CD4-positive, alpha-beta memory T cell (primary cell): ENCODE results near the gene CDKN2D. TPM values are rescaled to one million over a fixed set of nuclear protein-coding genes. Genes with fewer than 3 reads are reported as not detected.
A peak's percentile ranks its signal among the peaks of the same experiment; 100 is the strongest.
"Not testable (repeated sequence)": the region's sequence is repeated elsewhere in the genome, so short reads cannot be mapped to it uniquely, and the experiment has no call there.

Experiments
- CTCF ChIA-PET: fragments of 350-600 bp; sonication (Branson Sonifier 250); formaldehyde crosslinking; loops from one replicate; lab custom pipeline; 2021; ENCODE audit warnings: inconsistent platforms; ENCODE audit not compliant: partially characterized antibody; lab: Charles Lee
- POLR2A ChIA-PET: fragments of 350-600 bp; sonication (Branson Sonifier 250); formaldehyde crosslinking; loops from one replicate; lab custom pipeline; 2021; ENCODE audit not compliant: partially characterized antibody; lab: Charles Lee
- DNase-seq, 5 donors: peaks; one replicate each; pipeline versions ENCODE4 v3.0.0 to v3.0.0-alpha.2; 2020 to 2022; ENCODE audit warnings: mixed read lengths in 1 of 5
- H3K27ac ChIP-seq: one replicate; pipeline ENCODE4 v1.7.0; 2013; ENCODE audit warnings: low read depth, low read length
- H3K27me3 ChIP-seq: 2 replicates; pipeline ENCODE4 v1.7.0; 2013; ENCODE audit warnings: mild to moderate bottlenecking, low read length, moderate library complexity; ENCODE audit not compliant: insufficient read depth
- H3K36me3 ChIP-seq: 2 replicates; pipeline ENCODE4 v1.7.0; 2013; ENCODE audit warnings: mild to moderate bottlenecking, low read length, moderate library complexity; ENCODE audit not compliant: insufficient read depth
- H3K4me1 ChIP-seq: 2 replicates; pipeline ENCODE4 v1.7.0; 2013; ENCODE audit warnings: mild to moderate bottlenecking, low read length, moderate library complexity; ENCODE audit not compliant: insufficient read depth
- H3K4me3 ChIP-seq, 2 donors: one replicate each; pipeline ENCODE4 v1.7.0; 2013; ENCODE audit warnings: low read length in 2 of 2, mild to moderate bottlenecking in 1 of 2
- H3K9me3 ChIP-seq, 2 donors: one replicate each; pipeline ENCODE4 v1.7.0; 2013; ENCODE audit warnings: low read length in 2 of 2, control low read depth in 1 of 2; ENCODE audit not compliant: control insufficient read depth in 1 of 2
- H3K27ac Mint-ChIP-seq, 7 donors: one replicate each; pipeline ENCODE4 v1.8.0; 2020 to 2021; ENCODE audit warnings: mixed read lengths in 7 of 7, mild to moderate bottlenecking in 6 of 7, inconsistent platforms in 3 of 7, moderate library complexity in 3 of 7
- H3K27me3 Mint-ChIP-seq, 2 donors: one replicate each; pipeline ENCODE4 v1.8.0; 2020 to 2021; ENCODE audit warnings: mixed read lengths in 2 of 2
- H3K36me3 Mint-ChIP-seq, 2 donors: one replicate each; pipeline ENCODE4 v1.8.0; 2020 to 2021; ENCODE audit warnings: mixed read lengths in 2 of 2, inconsistent platforms in 1 of 2, mild to moderate bottlenecking in 1 of 2
- H3K4me1 Mint-ChIP-seq, 4 donors: one replicate each; pipeline ENCODE4 v1.8.0; 2020 to 2021; ENCODE audit warnings: mixed read lengths in 4 of 4, mild to moderate bottlenecking in 1 of 4
- H3K4me3 Mint-ChIP-seq, 8 donors: one replicate each; pipeline ENCODE4 v1.8.0; 2020 to 2021; ENCODE audit warnings: mixed read lengths in 8 of 8, mild to moderate bottlenecking in 7 of 8, moderate library complexity in 6 of 8, inconsistent platforms in 3 of 8
- H3K9me3 Mint-ChIP-seq, 8 donors: one replicate each; pipeline ENCODE4 v1.8.0; 2020 to 2021; ENCODE audit warnings: mixed read lengths in 8 of 8, mild to moderate bottlenecking in 5 of 8, inconsistent platforms in 3 of 8, moderate library complexity in 1 of 8
- intact Hi-C: fragments of 100-400 bp; cut with micrococcal nuclease; formaldehyde crosslinking; loops from one replicate; pipeline ENCODE4 v1.15.1; 2023
- polyA plus RNA-seq, 2 donors: library from polyadenylated mRNA; unstranded; fragments of 300-500 nt; fragmentation: Illumina TruSeq; gene quantifications; one replicate each; pipeline ENCODE4 v1.2.3, GENCODE V29; 2021
- total RNA-seq, 2 experiments: library from RNA; stranded (reverse); gene quantifications; one replicate each; pipeline ENCODE4 v1.2.3, GENCODE V29; 2021

The CDKN2D gene
- total and polyA plus RNA-seq, 4 experiments from 2014 or later = 25.6 to 159 (median 79.4) TPM

GRCh38 chr19:10535613-10536012, 33.2 kb downstream of the CDKN2D start:
- Histone ChIP-seq H3K4me1 (no peaks in the 10 kb centered on the region), H3K4me3 (no peak overlapping the region), H3K9me3 (no peaks in the 10 kb centered on the region), H3K27ac (no peak overlapping the region), H3K27me3 (no peaks in the 10 kb centered on the region), H3K36me3 (no peaks in the 10 kb centered on the region)
- POLR2A ChIA-PET = no interaction called here
- intact Hi-C loops = no loop called here
- Mint-ChIP-seq H3K9me3 (no peaks in the 10 kb centered on the region), H3K4me1 (no peaks in the 10 kb centered on the region), H3K27ac (no peak overlapping the region), H3K27me3 (peaks cover 14 to 18% of the 10 kb centered on the region in 2 donors), H3K4me3 (no peak overlapping the region), H3K36me3 (peaks cover 0 to 3% of the 10 kb centered on the region in 2 donors)
- DNase-seq = no peak
- CTCF ChIA-PET = interaction anchor here (1.3 to 1.8 kb wide), 4 partner anchors 43 to 115 kb away, joined by 3 to 6 read pairs (median 4); no protein-coding TSS in a partner anchor

- no peak overlapping the region for H3K27ac ChIP-seq
- Mint-ChIP-seq H3K27ac (peak overlapping the region in 1 of 7 donors; percentile 11), H3K4me1 (no peaks in the 10 kb centered on the region), H3K4me3 (no peak overlapping the region), H3K27me3 (peaks cover 11 to 12% of the 10 kb centered on the region in 2 donors), H3K36me3 (peaks cover 0 to 3% of the 10 kb centered on the region in 2 donors), H3K9me3 (no peaks in the 10 kb centered on the region)
- H3K4me3 ChIP-seq = no peak overlapping the region
- intact Hi-C loops = no loop called here
- no peaks in the 10 kb centered on the region for H3K36me3 ChIP-seq
- no peaks in the 10 kb centered on the region for H3K4me1 ChIP-seq
- DNase-seq = no peak
- no peaks in the 10 kb centered on the region for H3K9me3 ChIP-seq
- ChIA-PET POLR2A (no interaction called here), CTCF (interaction anchor here (1.6 to 1.8 kb wide), 2 partner anchors 23 to 41 kb away, joined by 4 to 5 read pairs; no protein-coding TSS in a partner anchor)
- no peaks in the 10 kb centered on the region for H3K27me3 ChIP-seq
Measured at GRCh38 chr19:10533646-10534386, 35.0 kb downstream of the CDKN2D start.

- Mint-ChIP-seq H3K4me1 (no peaks in the 10 kb centered on the region), H3K27ac (no peak overlapping the region)
Measured at GRCh38 chr19:10532457-10532856, 36.3 kb downstream of the CDKN2D start.

GRCh38 chr19:10526887-10527286, 41.9 kb downstream of the CDKN2D start:
- H3K27me3 Mint-ChIP-seq, H3K9me3 Mint-ChIP-seq, H3K4me3 Mint-ChIP-seq, H3K4me3 ChIP-seq, intact Hi-C loops, H3K4me1 ChIP-seq, POLR2A ChIA-PET, H3K27ac ChIP-seq, H3K36me3 Mint-ChIP-seq, H3K27me3 ChIP-seq, H3K27ac Mint-ChIP-seq, DNase-seq, H3K9me3 ChIP-seq, H3K36me3 ChIP-seq, H3K4me1 Mint-ChIP-seq: not testable (repeated sequence)
- CTCF ChIA-PET = interaction anchor here (1.3 kb wide), 1 partner anchor 54 kb away, joined by 3 read pairs; no protein-coding TSS in a partner anchor

More at GRCh38 chr19:10532457-10532856, 36.3 kb downstream of the CDKN2D start:
- intact Hi-C loops = no loop called here
- Histone ChIP-seq H3K27ac (no peak overlapping the region), H3K4me3 (no peak overlapping the region), H3K9me3 (no peaks in the 10 kb centered on the region), H3K36me3 (no peaks in the 10 kb centered on the region), H3K4me1 (no peaks in the 10 kb centered on the region), H3K27me3 (no peaks in the 10 kb centered on the region)
- DNase-seq = no peak
- ChIA-PET POLR2A (no interaction called here), CTCF (interaction anchor here (0.7 kb wide), 1 partner anchor 112 kb away, joined by 3 read pairs; no protein-coding TSS in a partner anchor)
- H3K9me3 Mint-ChIP-seq = no peaks in the 10 kb centered on the region
- peaks cover 5 to 7% of the 10 kb centered on the region in 2 donors for H3K27me3 Mint-ChIP-seq
- H3K36me3 Mint-ChIP-seq = peaks cover 0 to 3% of the 10 kb centered on the region in 2 donors
- H3K4me3 Mint-ChIP-seq = no peak overlapping the region

GRCh38 chr19:10525636-10526035, 43.1 kb downstream of the CDKN2D start:
- no peaks in the 10 kb centered on the region for H3K4me1 ChIP-seq
- H3K4me3 ChIP-seq = no peak overlapping the region
- no peaks in the 10 kb centered on the region for H3K36me3 ChIP-seq
- H3K27me3 ChIP-seq = no peaks in the 10 kb centered on the region
- Mint-ChIP-seq H3K36me3 (no peaks in the 10 kb centered on the region), H3K4me3 (no peak overlapping the region), H3K27me3 (no peaks in the 10 kb centered on the region), H3K9me3 (no peaks in the 10 kb centered on the region), H3K27ac (no peak overlapping the region), H3K4me1 (no peaks in the 10 kb centered on the region)
- ChIA-PET CTCF (interaction anchor here (1.0 kb wide), 1 partner anchor 10 kb away, joined by 5 read pairs; no protein-coding TSS in a partner anchor), POLR2A (no interaction called here)
- no peak for DNase-seq
- intact Hi-C loops = no loop called here
- no peaks in the 10 kb centered on the region for H3K9me3 ChIP-seq
- H3K27ac ChIP-seq = no peak overlapping the region

- ChIA-PET POLR2A (no interaction called here), CTCF (interaction anchor here (0.7 to 1.6 kb wide), 4 partner anchors 15 to 176 kb away, joined by 3 to 7 read pairs (median 4); no protein-coding TSS in a partner anchor)
- Mint-ChIP-seq H3K9me3 (no peaks in the 10 kb centered on the region), H3K4me3 (no peak overlapping the region), H3K27me3 (peaks cover 12% of the 10 kb centered on the region in 2 donors), H3K4me1 (peaks cover 8 to 16% (median 12%) of the 10 kb centered on the region in 4 donors), H3K27ac (no peak overlapping the region), H3K36me3 (no peaks in the 10 kb centered on the region)
- H3K36me3 ChIP-seq = no peaks in the 10 kb centered on the region
- H3K4me1 ChIP-seq = peaks cover 13% of the 10 kb centered on the region
- no peak for DNase-seq
- H3K4me3 ChIP-seq = no peak overlapping the region
- peaks cover 6% of the 10 kb centered on the region for H3K27me3 ChIP-seq
- no peaks in the 10 kb centered on the region for H3K9me3 ChIP-seq
- no peak overlapping the region for H3K27ac ChIP-seq
- intact Hi-C loops = no loop called here
Measured at GRCh38 chr19:10523135-10523636, 45.6 kb downstream of the CDKN2D start.

- Mint-ChIP-seq H3K4me1 (peaks cover 13 to 24% (median 19%) of the 10 kb centered on the region in 4 donors), H3K27ac (no peak overlapping the region), H3K4me3 (no peak overlapping the region), H3K9me3 (no peaks in the 10 kb centered on the region), H3K36me3 (no peaks in the 10 kb centered on the region), H3K27me3 (peaks cover 18 to 19% of the 10 kb centered on the region in 2 donors)
- H3K27me3 ChIP-seq = peaks cover 16% of the 10 kb centered on the region
- no peaks in the 10 kb centered on the region for H3K36me3 ChIP-seq
- intact Hi-C loops = no loop called here
- no peak overlapping the region for H3K27ac ChIP-seq
- ChIA-PET CTCF (interaction anchor here (0.5 to 1.6 kb wide), 3 partner anchors 13 to 178 kb away, joined by 3 to 7 read pairs (median 4); no protein-coding TSS in a partner anchor), POLR2A (no interaction called here)
- no peaks in the 10 kb centered on the region for H3K9me3 ChIP-seq
- DNase-seq = no peak
- H3K4me1 ChIP-seq = peaks cover 29% of the 10 kb centered on the region
- no peak overlapping the region for H3K4me3 ChIP-seq
Measured at GRCh38 chr19:10521461-10522171, 47.2 kb downstream of the CDKN2D start.
